NCI-H2171 treated with DMSO at 0.1 percent for 48 hours (cell line): ENCODE data around the gene PPP1R27.

ENCODE experiments used
- DNase-seq: peaks from one replicate; lab custom pipeline; 2025; lab: John Stamatoyannopoulos, UW

The PPP1R27 gene

GRCh38 chr17:81860756-81861568 lies 26.1 kb upstream of the PPP1R27 start:
- peak; percentile 100 for DNase-seq

GRCh38 chr17:81859906-81860755 lies 25.3 kb upstream of the PPP1R27 start, which contains the start of gene P4HB:
Gene P4HB, minus strand, starts transcription at chr17:81860535. Its CDS starts 64 bp downstream, at chr17:81860471.
- no peak for DNase-seq

DNA sequence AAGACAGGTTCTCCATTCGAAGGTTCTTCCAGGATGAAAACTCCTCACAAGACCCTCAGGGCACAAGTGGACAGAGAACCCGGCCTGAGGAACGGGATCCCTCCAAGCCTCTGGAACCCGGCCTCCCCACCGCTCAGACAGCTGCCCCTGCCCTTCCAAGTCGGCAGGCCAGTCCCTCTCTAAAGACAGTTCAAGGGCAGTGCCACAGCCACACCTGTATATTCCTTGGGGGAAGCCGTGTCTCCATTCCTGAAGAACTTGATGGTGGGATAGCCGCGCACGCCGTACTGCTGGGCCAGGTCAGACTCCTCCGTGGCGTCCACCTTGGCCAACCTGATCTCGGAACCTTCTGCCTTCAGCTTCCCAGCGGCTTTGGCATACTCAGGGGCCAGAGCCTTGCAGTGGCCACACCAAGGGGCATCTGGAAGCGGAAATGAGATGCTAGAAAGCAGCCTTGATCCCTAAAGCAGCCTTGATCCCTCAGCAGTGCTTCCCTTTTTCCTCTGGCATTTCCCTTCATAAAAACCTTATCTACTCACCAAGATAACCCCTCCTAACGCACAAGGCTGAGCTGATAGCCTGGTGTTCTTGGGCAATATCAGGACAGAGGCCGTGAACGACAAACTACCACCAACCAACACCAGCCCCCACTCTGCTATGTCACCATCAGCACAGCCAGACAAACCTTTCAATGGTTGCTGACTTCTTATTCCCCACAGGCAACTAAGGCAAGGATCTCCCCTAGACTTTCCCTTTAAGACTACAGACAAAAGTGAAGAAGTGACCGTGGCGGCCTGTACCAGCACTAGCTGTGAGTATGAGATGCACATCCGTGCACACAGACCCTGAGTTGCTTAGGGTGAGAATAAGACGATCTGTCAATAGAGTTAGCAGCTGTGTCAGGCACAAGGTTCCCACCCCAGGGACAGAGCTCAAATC lies 24.4 kb upstream of the PPP1R27 start:
- no peak for DNase-seq

DNA sequence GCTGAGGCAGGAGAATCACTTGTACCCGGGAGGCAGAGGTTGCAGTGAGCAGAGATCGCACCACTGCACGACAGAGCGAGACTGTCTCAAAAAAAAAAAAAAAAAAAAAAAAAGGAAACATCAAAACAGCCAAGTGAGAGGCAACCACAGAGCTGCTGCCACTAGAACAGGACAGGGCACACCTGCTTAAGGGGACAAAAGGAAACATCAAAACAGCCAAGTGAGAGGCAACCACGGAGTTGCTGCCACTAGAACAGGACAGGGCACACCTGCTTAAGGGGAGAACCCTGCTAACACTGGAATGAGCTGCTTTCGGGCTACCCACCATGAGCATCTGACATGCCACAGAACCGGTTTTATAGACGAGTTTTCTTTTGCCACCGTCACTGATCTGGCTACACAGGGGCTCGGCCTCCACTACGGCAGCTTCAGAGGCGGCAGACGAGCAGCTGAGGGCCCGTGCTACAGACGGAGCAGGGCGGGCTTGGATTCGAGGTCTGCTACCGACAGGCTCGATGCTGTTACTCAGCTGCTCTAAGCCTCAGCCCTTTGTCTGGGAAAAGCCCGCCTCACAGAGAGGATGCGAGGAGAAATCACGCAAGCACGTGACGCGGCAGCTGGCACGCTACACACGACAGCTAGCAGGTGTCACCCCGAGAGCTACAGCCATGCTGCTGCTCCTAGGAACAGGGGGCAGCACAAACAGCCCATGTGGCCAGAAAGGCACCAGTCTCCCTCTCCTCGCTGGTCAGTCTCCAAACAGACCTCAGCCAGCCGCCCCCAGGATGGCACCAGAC lies 23.5 kb upstream of the PPP1R27 start:
- DNase-seq, result no peak

- no peak for DNase-seq
Measured at GRCh38 chr17:81854974-81855774, 20.3 kb upstream of the PPP1R27 start.

GRCh38 chr17:81852237-81852636 lies 17.4 kb upstream of the PPP1R27 start:
- DNase-seq, result no peak

DNA sequence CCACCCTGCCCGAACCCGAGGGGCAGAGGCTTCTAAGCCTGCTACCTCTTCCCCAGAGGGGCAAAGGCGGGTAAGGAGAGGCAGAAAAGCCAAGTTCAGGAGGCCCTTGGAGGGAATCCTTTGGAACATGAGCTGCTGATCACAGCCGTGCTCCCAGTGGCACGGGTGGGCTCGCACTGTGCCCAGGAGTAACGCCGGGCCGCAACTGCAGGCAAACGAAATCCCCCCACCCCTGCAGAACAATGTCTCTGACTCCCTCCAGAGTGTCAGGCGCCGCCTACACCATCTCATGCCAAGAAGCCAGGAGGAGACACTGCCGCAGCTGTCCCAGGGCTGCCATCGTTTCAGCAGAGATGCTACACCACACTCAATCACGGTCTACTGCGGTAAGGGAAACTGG lies 16.6 kb upstream of the PPP1R27 start:
- DNase-seq, result no peak

DNA sequence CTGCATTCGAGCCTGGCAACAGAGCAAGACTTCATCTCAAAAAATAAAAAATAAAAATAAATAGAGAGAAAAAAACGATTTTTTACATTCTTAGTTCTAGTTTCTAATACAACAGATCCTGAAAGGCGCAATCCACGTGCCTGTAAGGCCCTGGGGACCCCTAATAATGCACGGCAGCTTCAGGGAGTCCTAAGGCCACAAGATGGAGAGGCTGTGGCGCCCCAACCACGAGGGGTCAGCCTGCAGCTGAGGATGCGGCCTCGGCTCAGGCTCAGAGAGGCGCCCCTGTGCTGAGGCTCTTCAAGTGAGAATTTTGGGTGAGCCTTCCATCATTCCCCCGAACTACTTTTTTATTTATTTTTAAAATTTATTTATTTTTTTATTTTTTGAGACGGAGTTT lies 14.6 kb upstream of the PPP1R27 start:
- no peak for DNase-seq

DNA sequence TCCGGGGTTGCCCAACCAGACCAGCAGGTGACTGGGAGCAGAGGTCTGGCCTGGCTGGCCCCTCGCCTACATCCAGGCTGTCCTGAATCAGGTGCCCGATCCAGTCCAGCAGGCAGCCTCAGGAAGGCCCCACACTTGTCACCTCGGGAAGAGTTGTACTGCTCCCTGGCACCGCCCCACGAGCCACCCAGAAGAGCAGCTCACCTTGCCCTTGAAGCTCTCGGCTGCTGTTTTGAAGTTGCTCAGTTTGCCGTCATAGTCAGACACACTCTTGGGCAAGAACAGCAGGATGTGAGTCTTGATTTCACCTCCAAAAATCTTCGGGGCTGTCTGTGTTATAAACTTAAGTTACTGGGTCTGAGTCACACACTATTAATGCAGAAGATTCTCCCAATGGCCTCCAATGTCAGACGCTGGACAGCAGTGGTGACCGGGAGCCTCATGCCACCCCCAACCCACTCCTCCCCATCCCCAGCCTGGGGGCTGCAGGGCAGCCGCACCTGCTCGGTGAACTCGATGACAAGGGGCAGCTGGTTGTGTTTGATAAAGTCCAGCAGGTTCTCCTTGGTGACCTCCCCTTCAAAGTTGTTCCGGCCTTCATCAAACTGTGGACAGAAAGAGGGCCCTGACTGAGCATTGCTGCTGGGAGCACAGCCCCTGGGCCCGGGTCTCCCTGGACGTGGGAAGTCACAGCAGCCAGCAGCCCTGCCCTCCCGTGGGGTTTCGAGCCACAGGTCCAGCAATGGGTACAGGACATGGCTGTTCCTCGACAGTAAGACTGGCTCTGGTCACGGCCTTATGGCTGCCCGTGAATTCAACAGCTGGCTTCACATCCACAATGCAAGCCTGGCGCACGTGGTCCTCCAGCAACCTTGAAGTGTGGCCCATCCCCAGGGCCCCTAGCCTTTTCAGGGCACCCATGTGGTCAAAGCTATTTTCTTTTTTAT lies 12.2 kb upstream of the PPP1R27 start:
- no peak for DNase-seq

- no peak for DNase-seq
Measured at GRCh38 chr17:81845881-81846742, 11.3 kb upstream of the PPP1R27 start.

GRCh38 chr17:81845361-81845760 lies 10.5 kb upstream of the PPP1R27 start:
- no peak for DNase-seq

GRCh38 chr17:81844887-81845286 lies 10.0 kb upstream of the PPP1R27 start:
- DNase-seq, result no peak

DNA sequence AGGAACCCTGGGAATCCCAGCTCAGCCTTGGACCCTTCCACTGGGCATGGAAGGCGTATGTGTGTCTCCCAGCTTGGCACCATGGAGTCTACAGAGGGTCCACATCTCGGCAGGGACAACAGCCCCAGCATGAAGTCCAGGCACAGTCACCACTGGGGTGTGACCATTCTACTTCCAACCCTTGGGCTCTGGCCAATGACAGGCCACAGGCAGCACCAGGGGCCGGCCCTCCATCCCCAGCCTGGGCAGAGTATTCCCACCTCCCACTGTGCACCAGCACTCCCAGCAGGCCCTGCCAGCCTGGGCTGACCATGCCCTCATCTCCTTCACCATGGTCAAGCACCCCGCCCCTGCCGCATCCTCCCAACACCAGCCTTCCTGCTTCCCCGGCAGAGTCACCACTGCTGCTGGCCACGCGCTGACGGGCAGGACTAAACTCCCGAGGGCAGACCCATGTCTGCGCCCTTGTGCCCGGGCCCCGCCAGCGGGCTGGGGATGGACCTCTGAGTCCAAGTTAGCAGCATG lies 9.5 kb upstream of the PPP1R27 start:
- no peak for DNase-seq

GRCh38 chr17:81843713-81844326 lies 9.0 kb upstream of the PPP1R27 start:
- no peak for DNase-seq

DNA sequence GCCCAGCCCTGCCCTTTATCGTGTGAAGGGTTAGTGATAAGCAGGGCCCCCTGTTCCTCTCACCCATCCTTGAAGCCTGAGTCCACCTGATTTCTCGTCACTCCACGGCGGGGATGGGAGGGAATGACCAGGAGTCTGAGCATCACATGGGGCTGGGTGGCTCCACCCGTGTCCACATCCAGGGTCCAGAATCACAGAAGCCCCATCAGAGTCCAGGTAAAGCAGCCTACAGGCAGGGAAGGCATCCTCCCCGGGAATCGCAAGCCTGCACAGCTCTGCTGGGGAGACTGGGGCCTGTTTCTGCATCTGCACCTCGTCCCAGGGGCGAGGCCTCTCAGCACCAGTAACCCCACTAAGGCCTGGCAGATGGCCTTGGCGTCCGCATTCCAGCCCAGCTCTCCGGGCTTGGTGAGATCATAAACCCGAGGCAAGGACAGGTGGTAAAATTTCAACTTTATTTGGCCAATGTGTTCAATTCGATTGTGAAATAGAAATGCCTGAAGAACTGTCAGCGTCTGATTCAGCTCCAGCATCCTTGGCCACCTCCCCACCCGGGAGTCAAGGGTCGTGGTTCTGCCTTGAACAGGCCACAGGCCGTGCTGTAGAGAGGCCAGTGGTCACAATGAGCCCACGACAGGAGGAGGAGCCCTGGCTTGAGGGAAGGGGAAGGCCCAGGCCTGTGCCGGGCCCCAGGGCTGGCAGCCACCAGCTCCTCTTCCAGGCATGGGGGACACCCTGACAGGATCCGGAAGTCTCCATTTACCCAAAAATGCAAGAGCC lies 8.1 kb upstream of the PPP1R27 start:
- DNase-seq, result no peak

DNA sequence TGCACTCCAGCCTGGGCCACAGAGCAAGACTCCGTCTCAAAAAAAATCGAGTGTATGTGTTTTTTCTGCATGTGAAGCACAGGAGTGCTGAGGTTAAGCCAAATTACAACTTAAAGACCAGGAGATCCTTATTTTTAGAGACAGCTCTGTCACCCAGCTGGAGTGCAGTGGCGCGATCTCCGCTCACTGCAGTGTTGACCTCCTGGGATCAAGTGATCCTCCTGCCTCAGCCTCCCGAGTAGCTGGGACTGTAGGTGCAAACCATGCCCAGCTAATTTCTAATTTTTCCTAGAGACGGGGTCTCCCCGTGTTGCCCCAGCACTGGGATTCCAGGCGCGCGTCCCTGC lies 7.5 kb upstream of the PPP1R27 start:
- no peak for DNase-seq

- no peak for DNase-seq
Measured at GRCh38 chr17:81841866-81842265, 7.0 kb upstream of the PPP1R27 start.
